CD14-positive monocyte (primary cell): Measurements from ENCODE around the gene GALP. TPM values are rescaled to one million over a fixed set of nuclear protein-coding genes. Genes with fewer than 3 reads are reported as not detected.

Source experiments
- DNase-seq, 3 donors: peaks; one replicate each; pipeline ENCODE4 v3.0.0-alpha.2; 2011 to 2022
- H2AFZ ChIP-seq: 2 replicates; pipeline ENCODE4 v1.6.0; 2012; ENCODE audit warnings: mild to moderate bottlenecking, low read depth, low read length, inconsistent platforms; ENCODE audit not compliant: insufficient read depth, poor library complexity, severe bottlenecking
- H3K27ac ChIP-seq, 2 donors: 1 replicate in 1 of 2; 2 replicates in 1 of 2; pipeline ENCODE4 v1.5.1; 2012 to 2013; ENCODE audit warnings: low read length in 2 of 2, control low read depth in 1 of 2, inconsistent platforms in 1 of 2, low read depth in 1 of 2, mild to moderate bottlenecking in 1 of 2
- H3K27me3 ChIP-seq, 2 donors: one replicate each; pipeline versions ENCODE4 v1.6.0 to v1.6.1; 2011 to 2013; ENCODE audit warnings: low read length in 2 of 2; ENCODE audit not compliant: control insufficient read depth in 2 of 2, insufficient read depth in 2 of 2
- H3K36me3 ChIP-seq, 2 donors: replicated peaks in 1 of 2; 1 replicate in 1 of 2; 2 replicates in 1 of 2; pipeline versions ENCODE4 v1.5.1 to v1.6.1; 2012 to 2013; ENCODE audit warnings: low read length in 2 of 2, control low read depth in 1 of 2, inconsistent platforms in 1 of 2, mild to moderate bottlenecking in 1 of 2; ENCODE audit not compliant: insufficient read depth in 2 of 2, control insufficient read depth in 1 of 2
- H3K4me1 ChIP-seq, 2 donors: 1 replicate in 1 of 2; 2 replicates in 1 of 2; pipeline versions ENCODE4 v1.5.1 to v1.6.1; 2012 to 2013; ENCODE audit warnings: low read length in 2 of 2, control low read depth in 1 of 2, inconsistent platforms in 1 of 2, mild to moderate bottlenecking in 1 of 2, moderate library complexity in 1 of 2; ENCODE audit not compliant: insufficient read depth in 2 of 2, control insufficient read depth in 1 of 2
- H3K4me2 ChIP-seq: replicated peaks from 2 replicates; pipeline ENCODE3; 2012; ENCODE audit warnings: low read length, moderate library complexity, mild to moderate bottlenecking; ENCODE audit not compliant: poor library complexity, severe bottlenecking; ENCODE audit errors: extremely low read depth
- H3K4me3 ChIP-seq, 3 experiments: fragments of 200-600 bp in 1 of 3; sonication (generic) in 1 of 3; replicated peaks in 1 of 3; 1 replicate in 2 of 3; 2 replicates in 1 of 3; pipeline ENCODE4 v1.5.1; 2011 to 2013; ENCODE audit warnings: low read length in 3 of 3, mild to moderate bottlenecking in 3 of 3, control low read depth in 2 of 3, low read depth in 2 of 3, inconsistent platforms in 1 of 3, moderate library complexity in 1 of 3
- H3K79me2 ChIP-seq: 2 replicates; pipeline ENCODE4 v1.6.0; 2012; ENCODE audit warnings: mild to moderate bottlenecking, control low read depth, inconsistent platforms, low read length, moderate library complexity; ENCODE audit not compliant: insufficient read depth
- H3K9ac ChIP-seq: 2 replicates; pipeline ENCODE4 v1.6.0; 2017; ENCODE audit warnings: low read length, mild to moderate bottlenecking; ENCODE audit not compliant: insufficient read depth, poor library complexity, severe bottlenecking
- H3K9me3 ChIP-seq, 2 donors: replicated peaks in 1 of 2; 1 replicate in 1 of 2; 2 replicates in 1 of 2; pipeline versions ENCODE4 v1.5.1 to v1.6.1; 2012 to 2013; ENCODE audit warnings: low read length in 2 of 2, control low read depth in 1 of 2; ENCODE audit not compliant: control insufficient read depth in 1 of 2, insufficient read depth in 1 of 2
- H4K20me1 ChIP-seq: 2 replicates; pipeline ENCODE4 v1.6.0; 2012; ENCODE audit warnings: mild to moderate bottlenecking, low read length, control low read depth, moderate library complexity; ENCODE audit not compliant: insufficient read depth
- H3K27ac Mint-ChIP-seq, 7 donors: one replicate each; pipeline ENCODE4 v1.8.0; 2020; ENCODE audit warnings: mild to moderate bottlenecking in 7 of 7, mixed read lengths in 7 of 7, moderate library complexity in 6 of 7, inconsistent platforms in 2 of 7
- H3K27me3 Mint-ChIP-seq, 3 donors: one replicate each; pipeline ENCODE4 v1.8.0; 2021 to 2022; ENCODE audit warnings: low read depth in 3 of 3, mild to moderate bottlenecking in 3 of 3, mixed read lengths in 3 of 3, moderate library complexity in 3 of 3, inconsistent platforms in 1 of 3
- H3K36me3 Mint-ChIP-seq, 2 donors: one replicate each; pipeline ENCODE4 v1.8.0; 2020; ENCODE audit warnings: mixed read lengths in 2 of 2, inconsistent platforms in 1 of 2, mild to moderate bottlenecking in 1 of 2
- H3K4me1 Mint-ChIP-seq: one replicate; pipeline ENCODE4 v1.8.0; 2020; ENCODE audit warnings: mild to moderate bottlenecking, mixed read lengths
- H3K4me3 Mint-ChIP-seq, 2 donors: one replicate each; pipeline ENCODE4 v1.8.0; 2020; ENCODE audit warnings: mild to moderate bottlenecking in 2 of 2, mixed read lengths in 2 of 2, moderate library complexity in 1 of 2
- H3K9me3 Mint-ChIP-seq, 7 donors: one replicate each; pipeline ENCODE4 v1.8.0; 2020 to 2022; ENCODE audit warnings: mixed read lengths in 7 of 7, mild to moderate bottlenecking in 6 of 7, moderate library complexity in 6 of 7, inconsistent platforms in 2 of 7
- CTCF ChIP-seq: fragments of 200-600 bp; IDR thresholded peaks from one replicate; pipeline ENCODE4 v1.8.0; 2022; ENCODE audit warnings: antibody characterized with exemption, mild to moderate bottlenecking
- WGBS: methylation state at CpG from one replicate; pipeline ENCODE4 v1.1.5; 2013; ENCODE audit warnings: missing lambda C conversion rate; ENCODE audit not compliant: insufficient coverage; 5-methylcytosine and 5-hydroxymethylcytosine counted together
- intact Hi-C, 2 donors: fragments of 100-400 bp; cut with micrococcal nuclease; formaldehyde crosslinking; loops; one replicate each; pipeline versions ENCODE4 v1.15.0 to v1.15.1; 2023
- polyA plus RNA-seq, 3 donors: library from polyadenylated mRNA; depleted of rRNA in 1 of 3; unstranded in 2 of 3; stranded (reverse) in 1 of 3; fragments of 300-500 nt in 2 of 3; fragments of >200 nt in 1 of 3; fragmentation: Illumina TruSeq in 2 of 3; gene quantifications; 1 replicate in 2 of 3; 2 replicates in 1 of 3; pipeline ENCODE4 v1.2.3, GENCODE V29; 2012 to 2021

Gene GALP
- polyA plus RNA-seq, 3 donors, result not detected

GRCh38 chr19:56162258-56162657 lies 13.6 kb upstream of the GALP start:
- H4K20me1 ChIP-seq, result no peaks in the 10 kb centered on the region
- H3K36me3 ChIP-seq, result peaks cover 0 to 17% of the 10 kb centered on the region in 2 donors
- no peak overlapping the region for H3K4me2 ChIP-seq
- H3K27ac ChIP-seq, result no peak overlapping the region
- H3K27me3 ChIP-seq, result peaks cover 0 to 3% of the 10 kb centered on the region in 2 donors
- no peak overlapping the region for H3K9ac ChIP-seq
- intact Hi-C loops, result no loop called here
- H3K27ac Mint-ChIP-seq, result no peak overlapping the region
- no peak overlapping the region for H3K4me3 ChIP-seq
- peak in 2 of 3 donors; percentile 21 to 50 for DNase-seq
- no peaks in the 10 kb centered on the region for H3K79me2 ChIP-seq
- H2AFZ ChIP-seq, result no peak overlapping the region
- peaks cover 10 to 13% of the 10 kb centered on the region in 2 donors for H3K36me3 Mint-ChIP-seq
- no peak for TF ChIP-seq CTCF
- H3K4me1 Mint-ChIP-seq, result peaks cover 5% of the 10 kb centered on the region
- no peaks in the 10 kb centered on the region for H3K4me1 ChIP-seq
- peaks cover 0 to 12% (median 6%) of the 10 kb centered on the region in 3 donors for H3K27me3 Mint-ChIP-seq
- WGBS, result 5% methylated on average over 7 of the region's 9 CpGs
- peaks cover 0 to 8% (median 2%) of the 10 kb centered on the region in 7 donors for H3K9me3 Mint-ChIP-seq
- no peak overlapping the region for H3K4me3 Mint-ChIP-seq
- H3K9me3 ChIP-seq, result no peaks in the 10 kb centered on the region

- Histone ChIP-seq H3K4me2 (no peak overlapping the region), H4K20me1 (no peaks in the 10 kb centered on the region), H3K9ac (no peak overlapping the region), H3K27me3 (peaks cover 0 to 3% of the 10 kb centered on the region in 2 donors), H3K4me1 (no peaks in the 10 kb centered on the region), H2AFZ (no peak overlapping the region), H3K4me3 (no peak overlapping the region), H3K27ac (no peak overlapping the region), H3K9me3 (no peaks in the 10 kb centered on the region), H3K79me2 (no peaks in the 10 kb centered on the region), H3K36me3 (peaks cover 0 to 17% of the 10 kb centered on the region in 2 donors)
- Mint-ChIP-seq H3K4me1 (peaks cover 5% of the 10 kb centered on the region), H3K36me3 (peaks cover 10 to 13% of the 10 kb centered on the region in 2 donors), H3K4me3 (no peak overlapping the region), H3K27ac (peak overlapping the region in 1 of 7 donors; percentile 34), H3K27me3 (peaks cover 2 to 14% (median 6%) of the 10 kb centered on the region in 3 donors), H3K9me3 (peaks cover 0 to 8% (median 2%) of the 10 kb centered on the region in 7 donors)
- intact Hi-C loops, result no loop called here
- no peak for DNase-seq
- 85% methylated on average over 13 of the region's 13 CpGs for WGBS
- TF ChIP-seq CTCF, result no peak
Observed at GRCh38 chr19:56163097-56163496, 12.7 kb upstream of the GALP start.
